T-helper 2 cell treated with Interferon-gamma antibody and Interleukin-4, amounts not matched to agents 5 μg/mL and 100 μg/mL, for 36 hours (primary cell): Measurements from ENCODE around the gene SPDYC.
A peak's percentile ranks its signal among the peaks of the same experiment; 100 is the strongest.

Experiments used
- DNase-seq: peaks from one replicate; pipeline ENCODE4 v3.0.0; 2021; ENCODE audit warnings: low spot score
- H3K27ac Mint-ChIP-seq: one replicate; pipeline ENCODE4 v1.8.0; 2021; ENCODE audit warnings: mild to moderate bottlenecking, mixed read lengths
- H3K27me3 Mint-ChIP-seq: one replicate; pipeline ENCODE4 v1.8.0; 2021; ENCODE audit warnings: low read depth, mixed read lengths
- H3K36me3 Mint-ChIP-seq: one replicate; pipeline ENCODE4 v1.8.0; 2021; ENCODE audit warnings: low read depth, mixed read lengths
- H3K4me1 Mint-ChIP-seq: one replicate; pipeline ENCODE4 v1.8.0; 2021; ENCODE audit warnings: low read depth, mixed read lengths
- H3K4me3 Mint-ChIP-seq: one replicate; pipeline ENCODE4 v1.8.0; 2022; ENCODE audit warnings: mild to moderate bottlenecking, moderate library complexity, mixed read lengths
- H3K9me3 Mint-ChIP-seq: one replicate; pipeline ENCODE4 v1.8.0; 2021; ENCODE audit warnings: mixed read lengths

SPDYC gene

GRCh38 chr11:65131417-65131776 lies 38.6 kb upstream of the SPDYC start:
- Mint-ChIP-seq H3K4me1 (peaks cover 18% of the 10 kb centered on the region), H3K9me3 (no peaks in the 10 kb centered on the region), H3K36me3 (peaks cover 34% of the 10 kb centered on the region), H3K4me3 (no peak overlapping the region), H3K27me3 (no peaks in the 10 kb centered on the region), H3K27ac (no peak overlapping the region)
- no peak for DNase-seq

- no peak for DNase-seq
- no peak overlapping the region for H3K4me3 Mint-ChIP-seq
- no peak overlapping the region for H3K27ac Mint-ChIP-seq
- H3K27me3 Mint-ChIP-seq: no peaks in the 10 kb centered on the region
- H3K4me1 Mint-ChIP-seq: peaks cover 22% of the 10 kb centered on the region
- peaks cover 30% of the 10 kb centered on the region for H3K36me3 Mint-ChIP-seq
- H3K9me3 Mint-ChIP-seq: no peaks in the 10 kb centered on the region
Observed at GRCh38 chr11:65131895-65132237, 38.2 kb upstream of the SPDYC start.

- H3K4me3 Mint-ChIP-seq: peak overlapping the region; percentile 95
- H3K4me1 Mint-ChIP-seq: peaks cover 22% of the 10 kb centered on the region
- H3K27ac Mint-ChIP-seq: peak overlapping the region; percentile 20
- peaks cover 26% of the 10 kb centered on the region for H3K36me3 Mint-ChIP-seq
- DNase-seq: no peak
- no peaks in the 10 kb centered on the region for H3K9me3 Mint-ChIP-seq
- no peaks in the 10 kb centered on the region for H3K27me3 Mint-ChIP-seq
Observed at GRCh38 chr11:65132238-65132987, 37.6 kb upstream of the SPDYC start.

- peaks cover 22% of the 10 kb centered on the region for H3K4me1 Mint-ChIP-seq
- H3K9me3 Mint-ChIP-seq: no peaks in the 10 kb centered on the region
- peak overlapping the region; percentile 98 for H3K27ac Mint-ChIP-seq
- H3K4me3 Mint-ChIP-seq: peak overlapping the region; percentile 95
- peaks cover 26% of the 10 kb centered on the region for H3K36me3 Mint-ChIP-seq
- peak; percentile 48 for DNase-seq
- no peaks in the 10 kb centered on the region for H3K27me3 Mint-ChIP-seq
Observed at GRCh38 chr11:65132988-65133700, 36.9 kb upstream of the SPDYC start.

GRCh38 chr11:65133724-65134123 lies 36.3 kb upstream of the SPDYC start:
- Mint-ChIP-seq H3K9me3 (no peaks in the 10 kb centered on the region), H3K27ac (peak overlapping the region; percentile 98), H3K4me3 (peak overlapping the region; percentile 95), H3K36me3 (peaks cover 23% of the 10 kb centered on the region), H3K27me3 (no peaks in the 10 kb centered on the region), H3K4me1 (peaks cover 22% of the 10 kb centered on the region)
- DNase-seq: no peak

GRCh38 chr11:65134240-65134951 lies 35.6 kb upstream of the SPDYC start, which contains the start of gene SYVN1:
Gene SYVN1 (minus strand): TSS chr11:65134519. CDS start chr11:65133601, 918 bp downstream.
- H3K36me3 Mint-ChIP-seq: peaks cover 23% of the 10 kb centered on the region
- no peaks in the 10 kb centered on the region for H3K27me3 Mint-ChIP-seq
- peaks cover 22% of the 10 kb centered on the region for H3K4me1 Mint-ChIP-seq
- no peaks in the 10 kb centered on the region for H3K9me3 Mint-ChIP-seq
- DNase-seq: peak; percentile 93
- peak within 1 kb of the TSS; percentile 98 for H3K27ac Mint-ChIP-seq
- H3K4me3 Mint-ChIP-seq: peak within 1 kb of the TSS; percentile 95

GRCh38 chr11:65134952-65135632 lies 34.9 kb upstream of the SPDYC start:
- peaks cover 23% of the 10 kb centered on the region for H3K36me3 Mint-ChIP-seq
- peak overlapping the region; percentile 98 for H3K27ac Mint-ChIP-seq
- peaks cover 22% of the 10 kb centered on the region for H3K4me1 Mint-ChIP-seq
- H3K27me3 Mint-ChIP-seq: peaks cover 3% of the 10 kb centered on the region
- peak; percentile 87 for DNase-seq
- H3K4me3 Mint-ChIP-seq: peak overlapping the region; percentile 95
- no peaks in the 10 kb centered on the region for H3K9me3 Mint-ChIP-seq

- H3K4me1 Mint-ChIP-seq: peaks cover 22% of the 10 kb centered on the region
- H3K27me3 Mint-ChIP-seq: peaks cover 3% of the 10 kb centered on the region
- peak overlapping the region; percentile 95 for H3K4me3 Mint-ChIP-seq
- no peak for DNase-seq
- H3K9me3 Mint-ChIP-seq: no peaks in the 10 kb centered on the region
- peak overlapping the region; percentile 98 for H3K27ac Mint-ChIP-seq
- H3K36me3 Mint-ChIP-seq: peaks cover 20% of the 10 kb centered on the region
Observed at GRCh38 chr11:65135633-65136145, 34.3 kb upstream of the SPDYC start.

GRCh38 chr11:65136515-65137096 lies 33.4 kb upstream of the SPDYC start:
- Mint-ChIP-seq H3K4me3 (peak overlapping the region; percentile 95), H3K27ac (peak overlapping the region; percentile 71), H3K9me3 (no peaks in the 10 kb centered on the region), H3K4me1 (peaks cover 22% of the 10 kb centered on the region), H3K36me3 (peaks cover 15% of the 10 kb centered on the region), H3K27me3 (peaks cover 12% of the 10 kb centered on the region)
- DNase-seq: no peak

GRCh38 chr11:65141896-65142494 lies 28.0 kb upstream of the SPDYC start:
- no peak overlapping the region for H3K27ac Mint-ChIP-seq

GRCh38 chr11:65147352-65148075 lies 22.5 kb upstream of the SPDYC start:
- Mint-ChIP-seq H3K4me3 (no peak overlapping the region), H3K27ac (no peak overlapping the region), H3K27me3 (peaks cover 6% of the 10 kb centered on the region), H3K4me1 (peaks cover 11% of the 10 kb centered on the region), H3K36me3 (no peaks in the 10 kb centered on the region), H3K9me3 (no peaks in the 10 kb centered on the region)
- DNase-seq: no peak

More at GRCh38 chr11:65141896-65142494, 28.0 kb upstream of the SPDYC start:
- no peak for DNase-seq
- Mint-ChIP-seq H3K36me3 (no peaks in the 10 kb centered on the region), H3K4me3 (no peak overlapping the region), H3K4me1 (no peaks in the 10 kb centered on the region), H3K27me3 (peaks cover 23% of the 10 kb centered on the region), H3K9me3 (no peaks in the 10 kb centered on the region)

- Mint-ChIP-seq H3K27me3 (peaks cover 6% of the 10 kb centered on the region), H3K4me3 (no peak overlapping the region), H3K36me3 (no peaks in the 10 kb centered on the region), H3K27ac (no peak overlapping the region), H3K4me1 (peaks cover 17% of the 10 kb centered on the region), H3K9me3 (no peaks in the 10 kb centered on the region)
- no peak for DNase-seq
Observed at GRCh38 chr11:65148657-65149056, 21.4 kb upstream of the SPDYC start.
